ENCODE results near the gene CMIP. TPM values are rescaled to one million over a fixed set of nuclear protein-coding genes. Genes with fewer than 3 reads are reported as not detected.

CMIP gene
- polyA plus RNA-seq, 1 of the 3 experiments (the other 2 are of a cell fraction): 5.4 TPM

DNA sequence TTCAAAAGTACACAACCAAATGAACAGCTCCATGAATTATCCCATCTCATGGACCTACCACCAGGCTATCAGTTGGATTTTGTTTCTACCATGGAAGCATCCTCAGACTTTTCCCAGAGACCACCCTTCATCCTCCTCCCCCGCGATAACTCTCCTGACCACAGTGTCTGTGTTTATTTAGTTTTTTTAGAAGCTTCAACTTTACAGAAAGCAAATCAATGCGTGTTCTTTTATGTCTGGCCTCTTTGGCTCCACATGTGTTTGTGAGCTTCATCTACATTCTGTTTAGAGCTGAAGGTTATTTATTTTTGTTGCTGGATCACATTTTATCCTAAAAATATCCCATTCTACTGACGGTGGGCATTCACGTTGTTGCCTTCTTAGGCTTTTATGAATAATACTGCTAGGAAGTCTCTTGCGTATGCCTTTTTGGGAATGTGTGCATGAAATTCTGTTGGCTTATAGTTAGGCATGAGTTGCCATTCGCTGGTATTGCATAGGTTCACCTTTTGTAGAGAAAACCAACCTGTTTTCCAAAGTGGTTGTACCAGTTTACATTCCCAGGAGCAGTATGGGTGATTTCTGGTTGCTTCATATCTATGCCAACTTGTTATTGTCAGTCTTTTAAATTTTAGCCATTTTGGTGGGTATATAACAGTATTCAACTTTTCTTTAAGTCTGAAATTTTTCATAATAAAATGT, 83.0 kb downstream of the CMIP start:
- WGBS (ENCODE audit: low lambda C conversion rate): 97% methylated on average over 7 of the region's 7 CpGs
- Histone ChIP-seq H3K9me2 (no peaks in the 10 kb centered on the region), H3K9ac (no peak overlapping the region), H3K27me3 (ENCODE audit: insufficient read depth) (no peaks in the 10 kb centered on the region), H3K27ac (ENCODE audit: low read depth in 2 of 2, low read length in 1 of 2) (no peak overlapping the region), H3K79me2 (ENCODE audit: insufficient read depth) (peaks cover 15% of the 10 kb centered on the region), H3K4me2 (no peak overlapping the region), H3K9me3 (no peaks in the 10 kb centered on the region), H3F3A (replicated peaks; ENCODE audit: insufficient read depth) (no peaks in the 10 kb centered on the region), H3K4me1 (ENCODE audit: control insufficient read depth in 1 of 2, insufficient read depth in 2 of 2, low read depth in 1 of 2, low read length in 1 of 2) (peaks cover 0 to 10% of the 10 kb centered on the region in 2 experiments; a peak in 1 of 4 replicates), H3K36me3 (replicated peaks in 1 of 2; ENCODE audit: control insufficient read depth in 1 of 2, insufficient read depth in 2 of 2, low read length in 1 of 2) (no peaks in the 10 kb centered on the region), H2AFZ (ENCODE audit: low read depth) (no peak overlapping the region), H3K4me3 (ENCODE audit: low read depth in 2 of 2, low read length in 1 of 2) (no peak overlapping the region), H4K20me1 (ENCODE audit: insufficient read depth) (0 out of 2 replicates have a peak, but pooled peaks cover 4% of the 10 kb centered on the region)
- TF ChIP-seq FOXM1 (IDR thresholded peaks at IDR 0.05; ENCODE audit: low read depth) (no peak), POLR2AphosphoS5 (IDR thresholded peaks at IDR 0.05; ENCODE audit: low read depth, low read length) (no peak), GATA2 (CRISPR knock-in tag; IDR thresholded peaks at IDR 0.05) (no peak), RFX5 (IDR thresholded peaks at IDR 0.05; ENCODE audit: low read length) (no peak), JUND (IDR thresholded peaks at IDR 0.05) (no peak), FOXJ3 (CRISPR knock-in tag; IDR thresholded peaks at IDR 0.05) (no peak), SMC3 (IDR thresholded peaks at IDR 0.05; ENCODE audit: low read depth, low read length) (no peak), RXRA (IDR thresholded peaks at IDR 0.05; ENCODE audit: borderline replicate concordance, low read depth) (no peak), NFIC (IDR thresholded peaks at IDR 0.05; ENCODE audit: borderline replicate concordance) (no peak), MXI1 (IDR thresholded peaks at IDR 0.05; ENCODE audit: low read depth, low read length) (no peak)
- TF ChIP-seq, protein P1, sequence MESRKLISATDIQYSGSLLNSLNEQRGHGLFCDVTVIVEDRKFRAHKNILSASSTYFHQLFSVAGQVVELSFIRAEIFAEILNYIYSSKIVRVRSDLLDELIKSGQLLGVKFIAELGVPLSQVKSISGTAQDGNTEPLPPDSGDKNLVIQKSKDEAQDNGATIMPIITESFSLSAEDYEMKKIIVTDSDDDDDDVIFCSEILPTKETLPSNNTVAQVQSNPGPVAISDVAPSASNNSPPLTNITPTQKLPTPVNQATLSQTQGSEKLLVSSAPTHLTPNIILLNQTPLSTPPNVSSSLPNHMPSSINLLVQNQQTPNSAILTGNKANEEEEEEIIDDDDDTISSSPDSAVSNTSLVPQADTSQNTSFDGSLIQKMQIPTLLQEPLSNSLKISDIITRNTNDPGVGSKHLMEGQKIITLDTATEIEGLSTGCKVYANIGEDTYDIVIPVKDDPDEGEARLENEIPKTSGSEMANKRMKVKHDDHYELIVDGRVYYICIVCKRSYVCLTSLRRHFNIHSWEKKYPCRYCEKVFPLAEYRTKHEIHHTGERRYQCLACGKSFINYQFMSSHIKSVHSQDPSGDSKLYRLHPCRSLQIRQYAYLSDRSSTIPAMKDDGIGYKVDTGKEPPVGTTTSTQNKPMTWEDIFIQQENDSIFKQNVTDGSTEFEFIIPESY (IDR thresholded peaks at IDR 0.05; ENCODE audit: borderline replicate concordance, low read depth): no peak
- TF ChIP-seq, protein P2, sequence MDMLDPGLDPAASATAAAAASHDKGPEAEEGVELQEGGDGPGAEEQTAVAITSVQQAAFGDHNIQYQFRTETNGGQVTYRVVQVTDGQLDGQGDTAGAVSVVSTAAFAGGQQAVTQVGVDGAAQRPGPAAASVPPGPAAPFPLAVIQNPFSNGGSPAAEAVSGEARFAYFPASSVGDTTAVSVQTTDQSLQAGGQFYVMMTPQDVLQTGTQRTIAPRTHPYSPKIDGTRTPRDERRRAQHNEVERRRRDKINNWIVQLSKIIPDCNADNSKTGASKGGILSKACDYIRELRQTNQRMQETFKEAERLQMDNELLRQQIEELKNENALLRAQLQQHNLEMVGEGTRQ (IDR thresholded peaks at IDR 0.05; ENCODE audit: borderline replicate concordance, low read depth, low read length): no peak
- TF ChIP-seq, protein P3, sequence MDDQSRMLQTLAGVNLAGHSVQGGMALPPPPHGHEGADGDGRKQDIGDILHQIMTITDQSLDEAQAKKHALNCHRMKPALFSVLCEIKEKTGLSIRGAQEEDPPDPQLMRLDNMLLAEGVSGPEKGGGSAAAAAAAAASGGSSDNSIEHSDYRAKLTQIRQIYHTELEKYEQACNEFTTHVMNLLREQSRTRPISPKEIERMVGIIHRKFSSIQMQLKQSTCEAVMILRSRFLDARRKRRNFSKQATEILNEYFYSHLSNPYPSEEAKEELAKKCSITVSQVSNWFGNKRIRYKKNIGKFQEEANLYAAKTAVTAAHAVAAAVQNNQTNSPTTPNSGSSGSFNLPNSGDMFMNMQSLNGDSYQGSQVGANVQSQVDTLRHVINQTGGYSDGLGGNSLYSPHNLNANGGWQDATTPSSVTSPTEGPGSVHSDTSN (IDR thresholded peaks at IDR 0.05): no peak
- ChIA-PET CTCF (interaction anchor here (1.2 to 1.8 kb wide), 3 partner anchors 12 to 42 kb away, joined by 3 to 4 read pairs (median 3); no protein-coding TSS in a partner anchor), POLR2A (no interaction called here)
- no peak for DNase-seq

GRCh38 chr16:81528256-81528655, 83.6 kb downstream of the CMIP start:
- Histone ChIP-seq H4K20me1 (ENCODE audit: insufficient read depth) (0 out of 2 replicates have a peak, but pooled peaks cover 8% of the 10 kb centered on the region), H3K4me1 (ENCODE audit: control insufficient read depth in 1 of 2, insufficient read depth in 2 of 2, low read depth in 1 of 2, low read length in 1 of 2) (peaks cover 0 to 14% of the 10 kb centered on the region in 2 experiments; a peak in 1 of 4 replicates), H3F3A (replicated peaks; ENCODE audit: insufficient read depth) (no peaks in the 10 kb centered on the region), H3K27me3 (ENCODE audit: insufficient read depth) (no peaks in the 10 kb centered on the region), H3K27ac (ENCODE audit: low read depth in 2 of 2, low read length in 1 of 2) (no peak overlapping the region), H3K4me2 (no peak overlapping the region), H3K79me2 (ENCODE audit: insufficient read depth) (peaks cover 15% of the 10 kb centered on the region), H3K9me2 (no peaks in the 10 kb centered on the region), H3K36me3 (replicated peaks in 1 of 2; ENCODE audit: control insufficient read depth in 1 of 2, insufficient read depth in 2 of 2, low read length in 1 of 2) (no peaks in the 10 kb centered on the region), H3K4me3 (ENCODE audit: low read depth in 2 of 2, low read length in 1 of 2) (no peak overlapping the region), H3K9ac (no peak overlapping the region), H3K9me3 (no peaks in the 10 kb centered on the region), H2AFZ (ENCODE audit: low read depth) (no peak overlapping the region)
- WGBS (ENCODE audit: low lambda C conversion rate): 95% methylated on average over 2 of the region's 2 CpGs
- ChIA-PET POLR2A (no interaction called here), CTCF (interaction anchor here (1.6 kb wide), 1 partner anchor 43 kb away, joined by 3 read pairs; no protein-coding TSS in a partner anchor)
- DNase-seq: no peak
- TF ChIP-seq EZH2phosphoT487 (IDR thresholded peaks at IDR 0.05; ENCODE audit: borderline replicate concordance, low read depth) (no peak), FOXM1 (IDR thresholded peaks at IDR 0.05; ENCODE audit: low read depth) (no peak), JUND (IDR thresholded peaks at IDR 0.05) (no peak), RAD21 (IDR thresholded peaks at IDR 0.05; ENCODE audit: low read length) (no peak), RFX5 (IDR thresholded peaks at IDR 0.05; ENCODE audit: low read length) (no peak), POLR2AphosphoS5 (IDR thresholded peaks at IDR 0.05; ENCODE audit: low read depth, low read length) (no peak), SMC3 (IDR thresholded peaks at IDR 0.05; ENCODE audit: low read depth, low read length) (no peak), FOXJ3 (CRISPR knock-in tag; IDR thresholded peaks at IDR 0.05) (no peak)
- TF ChIP-seq, protein P4, sequence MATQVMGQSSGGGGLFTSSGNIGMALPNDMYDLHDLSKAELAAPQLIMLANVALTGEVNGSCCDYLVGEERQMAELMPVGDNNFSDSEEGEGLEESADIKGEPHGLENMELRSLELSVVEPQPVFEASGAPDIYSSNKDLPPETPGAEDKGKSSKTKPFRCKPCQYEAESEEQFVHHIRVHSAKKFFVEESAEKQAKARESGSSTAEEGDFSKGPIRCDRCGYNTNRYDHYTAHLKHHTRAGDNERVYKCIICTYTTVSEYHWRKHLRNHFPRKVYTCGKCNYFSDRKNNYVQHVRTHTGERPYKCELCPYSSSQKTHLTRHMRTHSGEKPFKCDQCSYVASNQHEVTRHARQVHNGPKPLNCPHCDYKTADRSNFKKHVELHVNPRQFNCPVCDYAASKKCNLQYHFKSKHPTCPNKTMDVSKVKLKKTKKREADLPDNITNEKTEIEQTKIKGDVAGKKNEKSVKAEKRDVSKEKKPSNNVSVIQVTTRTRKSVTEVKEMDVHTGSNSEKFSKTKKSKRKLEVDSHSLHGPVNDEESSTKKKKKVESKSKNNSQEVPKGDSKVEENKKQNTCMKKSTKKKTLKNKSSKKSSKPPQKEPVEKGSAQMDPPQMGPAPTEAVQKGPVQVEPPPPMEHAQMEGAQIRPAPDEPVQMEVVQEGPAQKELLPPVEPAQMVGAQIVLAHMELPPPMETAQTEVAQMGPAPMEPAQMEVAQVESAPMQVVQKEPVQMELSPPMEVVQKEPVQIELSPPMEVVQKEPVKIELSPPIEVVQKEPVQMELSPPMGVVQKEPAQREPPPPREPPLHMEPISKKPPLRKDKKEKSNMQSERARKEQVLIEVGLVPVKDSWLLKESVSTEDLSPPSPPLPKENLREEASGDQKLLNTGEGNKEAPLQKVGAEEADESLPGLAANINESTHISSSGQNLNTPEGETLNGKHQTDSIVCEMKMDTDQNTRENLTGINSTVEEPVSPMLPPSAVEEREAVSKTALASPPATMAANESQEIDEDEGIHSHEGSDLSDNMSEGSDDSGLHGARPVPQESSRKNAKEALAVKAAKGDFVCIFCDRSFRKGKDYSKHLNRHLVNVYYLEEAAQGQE (IDR thresholded peaks at IDR 0.05; ENCODE audit: low read depth, low read length): no peak
- TF ChIP-seq, protein P5, sequence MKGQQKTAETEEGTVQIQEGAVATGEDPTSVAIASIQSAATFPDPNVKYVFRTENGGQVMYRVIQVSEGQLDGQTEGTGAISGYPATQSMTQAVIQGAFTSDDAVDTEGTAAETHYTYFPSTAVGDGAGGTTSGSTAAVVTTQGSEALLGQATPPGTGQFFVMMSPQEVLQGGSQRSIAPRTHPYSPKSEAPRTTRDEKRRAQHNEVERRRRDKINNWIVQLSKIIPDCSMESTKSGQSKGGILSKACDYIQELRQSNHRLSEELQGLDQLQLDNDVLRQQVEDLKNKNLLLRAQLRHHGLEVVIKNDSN (IDR thresholded peaks at IDR 0.05; ENCODE audit: borderline replicate concordance, low read depth): no peak

All from SK-N-SH (cell line).